Muscle layer of colon (tissue), 2 donors: ENCODE results near the gene EMILIN1.

ENCODE experiments used
- H3K27ac ChIP-seq: one replicate; pipeline ENCODE4 v1.7.0; 2013; ENCODE audit warnings: low read depth, mild to moderate bottlenecking, low read length, moderate library complexity
- H3K27me3 ChIP-seq, 2 donors: one replicate each; pipeline ENCODE4 v1.7.0; 2013; ENCODE audit warnings: low read length in 2 of 2, mild to moderate bottlenecking in 2 of 2; ENCODE audit not compliant: insufficient read depth in 2 of 2, control insufficient read depth in 1 of 2
- H3K36me3 ChIP-seq: one replicate; pipeline ENCODE4 v1.7.0; 2013; ENCODE audit warnings: mild to moderate bottlenecking, low read length; ENCODE audit not compliant: insufficient read depth
- H3K4me1 ChIP-seq: one replicate; pipeline ENCODE4 v1.7.0; 2013; ENCODE audit warnings: mild to moderate bottlenecking, low read length; ENCODE audit not compliant: insufficient read depth
- H3K4me3 ChIP-seq, 2 donors: one replicate each; pipeline ENCODE4 v1.7.0; 2013; ENCODE audit warnings: low read length in 2 of 2, low read depth in 1 of 2, mild to moderate bottlenecking in 1 of 2, moderate library complexity in 1 of 2
- H3K9ac ChIP-seq: one replicate; pipeline ENCODE4 v1.7.0; 2013; ENCODE audit warnings: low read length
- H3K9me3 ChIP-seq: one replicate; pipeline ENCODE4 v1.7.0; 2013; ENCODE audit warnings: mild to moderate bottlenecking, low read length
- donor health status: abdominal sarcoma.
- donor health status: Adenocarcinoma of cecum.

Gene EMILIN1

DNA sequence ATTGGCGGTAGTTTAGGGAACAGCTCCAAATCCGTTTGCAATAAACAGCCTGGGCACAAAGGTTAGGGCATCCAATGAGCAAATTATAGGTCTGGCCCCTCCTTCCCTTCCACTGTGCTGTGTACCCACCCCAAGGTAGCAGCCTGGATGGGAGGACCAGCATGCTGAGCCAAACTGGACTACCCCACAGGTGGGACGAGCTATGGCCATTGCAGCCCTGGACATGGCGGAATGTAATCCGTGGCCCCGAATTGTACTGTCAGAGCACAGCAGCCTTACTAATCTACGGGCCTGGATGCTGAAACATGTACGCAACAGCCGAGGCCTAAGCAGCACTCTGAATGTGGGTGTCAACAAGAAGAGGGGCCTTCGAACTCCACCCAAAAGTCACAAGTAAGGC lies 20.2 kb upstream of the EMILIN1 start:
- H3K27me3 ChIP-seq: no peaks in the 10 kb centered on the region
- H3K4me3 ChIP-seq: no peak overlapping the region
- H3K27ac ChIP-seq: no peak overlapping the region
- H3K4me1 ChIP-seq: no peaks in the 10 kb centered on the region
- H3K9ac ChIP-seq: no peak overlapping the region
- H3K9me3 ChIP-seq: no peaks in the 10 kb centered on the region
- peaks cover 74% of the 10 kb centered on the region for H3K36me3 ChIP-seq

GRCh38 chr2:27059141-27059820 lies 19.1 kb upstream of the EMILIN1 start:
- peaks cover 63% of the 10 kb centered on the region for H3K36me3 ChIP-seq
- no peaks in the 10 kb centered on the region for H3K9me3 ChIP-seq
- H3K27me3 ChIP-seq: no peaks in the 10 kb centered on the region
- H3K4me1 ChIP-seq: no peaks in the 10 kb centered on the region
- no peak overlapping the region for H3K9ac ChIP-seq
- H3K27ac ChIP-seq: no peak overlapping the region
- no peak overlapping the region for H3K4me3 ChIP-seq

DNA sequence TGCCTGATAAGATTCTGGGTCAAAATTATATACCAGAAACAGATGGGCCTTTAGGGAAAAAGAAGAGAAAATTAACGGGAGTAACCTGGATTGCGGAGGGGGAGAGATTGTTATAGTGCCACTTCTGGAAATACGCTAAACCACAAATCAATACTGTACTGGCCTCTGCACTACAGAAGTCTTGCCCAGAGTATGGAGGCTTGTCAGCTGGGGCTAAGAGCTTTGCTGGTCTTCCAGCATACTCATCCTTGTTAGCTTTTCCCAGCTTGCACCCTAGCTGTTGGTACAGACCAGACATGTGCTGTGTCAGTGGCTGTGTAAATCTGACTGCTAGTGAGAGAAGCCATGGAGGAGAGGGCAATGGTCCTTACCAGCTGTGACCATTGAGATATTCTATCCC lies 18.1 kb upstream of the EMILIN1 start:
- no peaks in the 10 kb centered on the region for H3K9me3 ChIP-seq
- peaks cover 55% of the 10 kb centered on the region for H3K36me3 ChIP-seq
- no peaks in the 10 kb centered on the region for H3K4me1 ChIP-seq
- no peaks in the 10 kb centered on the region for H3K27me3 ChIP-seq
- H3K27ac ChIP-seq: no peak overlapping the region
- no peak overlapping the region for H3K9ac ChIP-seq
- H3K4me3 ChIP-seq: no peak overlapping the region

GRCh38 chr2:27065128-27065527 lies 13.3 kb upstream of the EMILIN1 start:
- peaks cover 21% of the 10 kb centered on the region for H3K4me1 ChIP-seq
- no peak overlapping the region for H3K4me3 ChIP-seq
- H3K36me3 ChIP-seq: peaks cover 53% of the 10 kb centered on the region
- no peaks in the 10 kb centered on the region for H3K9me3 ChIP-seq
- no peak overlapping the region for H3K27ac ChIP-seq
- no peaks in the 10 kb centered on the region for H3K27me3 ChIP-seq
- H3K9ac ChIP-seq: no peak overlapping the region

DNA sequence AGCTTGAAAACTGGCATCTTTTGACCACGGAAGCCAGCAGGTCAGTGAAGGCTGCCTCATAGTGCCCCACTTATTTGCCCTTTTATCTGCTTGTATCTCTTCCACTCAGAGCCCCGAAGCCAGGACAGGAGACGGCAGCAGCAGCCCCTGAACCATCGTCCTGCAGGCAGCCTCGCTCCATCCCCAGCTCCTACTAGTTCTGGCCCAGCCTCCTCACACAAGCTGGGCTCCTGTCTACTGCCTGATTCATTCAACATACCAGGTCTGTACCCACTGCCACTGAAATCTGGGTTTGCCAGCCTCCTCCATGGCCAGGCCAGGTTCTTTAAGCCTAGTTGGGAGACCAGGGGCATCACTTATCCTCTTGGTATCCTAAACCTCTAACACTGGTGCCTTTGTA lies 11.0 kb upstream of the EMILIN1 start:
- Histone ChIP-seq H3K27me3 (no peaks in the 10 kb centered on the region), H3K9ac (no peak overlapping the region), H3K27ac (no peak overlapping the region), H3K9me3 (no peaks in the 10 kb centered on the region), H3K4me1 (peaks cover 29% of the 10 kb centered on the region), H3K36me3 (peaks cover 52% of the 10 kb centered on the region), H3K4me3 (no peak overlapping the region)

GRCh38 chr2:27069436-27069835 lies 9.0 kb upstream of the EMILIN1 start:
- Histone ChIP-seq H3K9ac (peak overlapping the region; percentile 98), H3K36me3 (peaks cover 45% of the 10 kb centered on the region), H3K9me3 (no peaks in the 10 kb centered on the region), H3K4me3 (peak overlapping the region in 1 of 2 donors; percentile 90), H3K27me3 (no peaks in the 10 kb centered on the region), H3K4me1 (peaks cover 47% of the 10 kb centered on the region), H3K27ac (no peak overlapping the region)

DNA sequence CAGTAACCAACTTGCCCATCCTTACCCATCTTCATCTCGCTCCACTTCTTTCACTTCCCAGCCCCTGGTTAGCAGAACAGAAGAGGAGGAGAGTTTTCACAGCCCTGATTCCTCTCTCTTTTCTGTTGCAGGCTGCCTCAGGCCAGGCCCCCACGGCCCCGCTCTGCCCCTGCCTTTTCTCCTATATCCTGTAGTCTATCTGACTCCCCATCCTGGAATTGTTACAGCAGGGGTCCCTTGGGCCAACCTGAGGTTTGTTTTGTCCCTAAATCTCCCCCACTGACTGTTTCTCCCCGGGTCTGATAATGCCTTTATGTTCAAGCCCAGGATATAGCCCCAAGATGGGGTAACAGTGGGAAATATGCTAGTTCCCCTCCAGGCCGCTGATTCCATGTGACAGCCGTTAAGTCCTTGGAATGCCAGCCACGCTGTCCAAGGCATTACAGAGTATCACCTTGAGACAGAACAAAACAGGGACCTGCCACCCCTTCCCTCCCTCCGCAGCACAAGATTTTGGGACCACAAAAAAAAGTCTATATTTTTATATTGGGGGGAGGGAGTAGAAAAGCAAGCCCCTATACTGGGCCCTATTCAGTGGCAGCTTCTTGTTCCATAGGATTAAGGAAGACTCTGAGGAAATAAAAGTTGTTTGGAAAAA lies 8.3 kb upstream of the EMILIN1 start:
- Histone ChIP-seq H3K36me3 (peaks cover 45% of the 10 kb centered on the region), H3K9ac (peak overlapping the region; percentile 98)

DNA sequence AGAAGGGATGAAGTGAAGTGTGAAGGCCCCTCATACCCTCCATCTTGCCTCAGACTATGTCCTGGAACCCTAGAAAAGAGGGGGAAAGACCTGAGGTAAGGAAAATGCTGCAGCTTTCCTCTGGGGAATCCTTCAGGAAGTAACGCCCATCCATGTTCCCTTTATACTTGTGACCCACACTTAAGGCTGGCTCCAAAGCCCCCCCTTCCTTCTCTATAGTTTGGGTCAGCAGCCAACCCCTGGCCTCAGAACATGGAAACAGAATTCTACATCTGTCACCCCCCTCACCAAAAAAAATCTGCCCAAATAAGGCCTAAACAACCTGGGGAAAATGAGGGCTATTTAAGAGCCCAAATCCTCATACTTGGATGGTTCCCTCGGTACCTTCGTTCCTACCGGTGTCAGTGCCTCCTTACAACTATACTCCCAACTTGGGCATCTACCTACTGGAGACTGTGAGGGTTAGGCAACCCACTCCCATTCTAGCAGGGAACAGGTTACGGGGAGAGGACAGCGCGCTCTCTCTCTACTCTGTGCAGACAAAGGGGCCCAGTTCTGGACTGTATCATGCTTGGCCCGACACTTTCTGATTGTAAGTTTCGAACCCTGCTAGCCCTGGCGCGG lies 7.7 kb upstream of the EMILIN1 start:
- H3K4me1 ChIP-seq: peaks cover 61% of the 10 kb centered on the region
- no peaks in the 10 kb centered on the region for H3K9me3 ChIP-seq
- H3K36me3 ChIP-seq: peaks cover 38% of the 10 kb centered on the region
- H3K27ac ChIP-seq: peak overlapping the region; percentile 83
- H3K9ac ChIP-seq: peak overlapping the region; percentile 98
- H3K27me3 ChIP-seq: no peaks in the 10 kb centered on the region
- peak overlapping the region; percentile 89 to 90 for H3K4me3 ChIP-seq

More for the DNA sequence above, 8.3 kb upstream of the EMILIN1 start:
- no peaks in the 10 kb centered on the region for H3K9me3 ChIP-seq
- H3K27ac ChIP-seq: peak overlapping the region; percentile 83
- H3K4me1 ChIP-seq: peaks cover 54% of the 10 kb centered on the region
- no peaks in the 10 kb centered on the region for H3K27me3 ChIP-seq
- peak overlapping the region; percentile 89 to 90 for H3K4me3 ChIP-seq

- Histone ChIP-seq H3K36me3 (peaks cover 32% of the 10 kb centered on the region), H3K27ac (peak within 1 kb of the TSS; percentile 96), H3K9ac (peak within 1 kb of the TSS; percentile 98), H3K4me3 (peak within 1 kb of the TSS; percentile 89 to 90), H3K4me1 (peaks cover 62% of the 10 kb centered on the region), H3K27me3 (no peaks in the 10 kb centered on the region), H3K9me3 (no peaks in the 10 kb centered on the region)
Observed at GRCh38 chr2:27071277-27071989, 7.0 kb upstream of the EMILIN1 start, which contains the start of gene OST4. TSS of gene OST4 (minus strand) at chr2:27071654.

DNA sequence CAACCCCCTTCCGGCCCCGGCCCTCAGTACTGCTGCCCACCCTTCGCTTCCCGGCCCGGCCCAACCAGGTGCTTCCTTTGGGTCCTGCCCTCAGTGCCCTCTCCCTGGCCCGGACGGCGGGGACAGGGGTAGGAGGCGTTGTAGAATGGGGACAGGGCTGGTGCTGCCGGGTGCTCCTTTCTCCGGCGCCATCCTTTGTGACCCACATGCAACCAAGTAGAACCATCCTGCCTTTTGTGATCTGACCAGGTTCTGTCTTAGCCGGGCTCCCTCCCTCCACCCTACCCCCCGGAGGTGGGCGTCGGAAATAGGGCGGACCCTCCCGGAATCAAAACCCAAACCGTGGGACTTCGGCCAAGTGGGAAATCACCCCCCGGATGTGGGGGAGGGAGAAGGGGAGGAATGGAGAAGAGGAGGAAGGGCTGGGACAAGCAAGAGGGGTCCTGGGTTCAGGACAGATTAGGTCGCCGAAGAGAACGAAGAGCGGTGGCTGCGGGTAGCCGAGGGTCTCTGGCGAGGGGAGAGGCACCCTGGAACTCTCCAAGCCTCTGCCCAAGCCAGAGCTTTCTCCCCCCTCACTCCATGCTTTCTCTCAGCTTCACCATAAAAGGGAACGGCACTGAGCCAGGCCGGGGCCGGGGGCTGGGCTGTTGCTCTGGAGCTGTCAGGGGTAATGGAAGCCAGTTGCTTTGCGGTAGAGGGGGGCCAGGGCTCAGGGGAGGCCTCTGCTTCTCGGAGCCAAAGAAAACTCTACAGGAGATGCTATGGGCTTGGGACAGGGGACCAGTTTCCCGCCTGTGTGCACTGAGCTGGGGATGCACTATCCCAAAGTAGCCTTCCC lies 6.2 kb upstream of the EMILIN1 start:
- Histone ChIP-seq H3K9ac (peak overlapping the region; percentile 51), H3K4me3 (peak overlapping the region; percentile 68 to 90), H3K36me3 (peaks cover 32% of the 10 kb centered on the region), H3K27ac (peak overlapping the region; percentile 96), H3K4me1 (peaks cover 66% of the 10 kb centered on the region), H3K27me3 (no peaks in the 10 kb centered on the region), H3K9me3 (no peaks in the 10 kb centered on the region)
